SK-N-SH (cell line): ENCODE data around the gene RPS6KC1.

Source experiments
- CTCF ChIP-seq: fragments of 200-600 bp; sonication (generic); IDR thresholded peaks from 2 replicates; pipeline ENCODE4 v1.6.1; 2017; ENCODE audit warnings: antibody characterized with exemption, mild to moderate bottlenecking, moderate library complexity
- EZH2phosphoT487 ChIP-seq: fragments of 200-600 bp; sonication (generic); IDR thresholded peaks from 2 replicates; pipeline ENCODE4 v1.6.1; 2017; ENCODE audit warnings: low read depth, mixed run types, mild to moderate bottlenecking, antibody characterized with exemption, moderate library complexity, borderline replicate concordance
- RCOR1 ChIP-seq: fragments of 150-350 bp; IDR thresholded peaks from 2 replicates; pipeline ENCODE4 v1.6.1; 2017; ENCODE audit warnings: antibody characterized with exemption, low read length
- SIN3A ChIP-seq: IDR thresholded peaks from 2 replicates; pipeline ENCODE4 v1.6.1; 2012; ENCODE audit warnings: low read depth, mild to moderate bottlenecking, low read length, moderate library complexity, borderline replicate concordance

GRCh38 chr1:213124590-213124989 lies 73.5 kb downstream of the RPS6KC1 start:
- TF ChIP-seq CTCF (no peak), EZH2phosphoT487 (no peak), RCOR1 (no peak), SIN3A (no peak)
